ENCODE results near the gene SFXN1. TPM values are rescaled to one million over a fixed set of nuclear protein-coding genes. Genes with fewer than 3 reads are reported as not detected.

Gene SFXN1
- total and polyA plus RNA-seq, 4 donors: 47.3 to 241 (median 53.7) TPM

DNA sequence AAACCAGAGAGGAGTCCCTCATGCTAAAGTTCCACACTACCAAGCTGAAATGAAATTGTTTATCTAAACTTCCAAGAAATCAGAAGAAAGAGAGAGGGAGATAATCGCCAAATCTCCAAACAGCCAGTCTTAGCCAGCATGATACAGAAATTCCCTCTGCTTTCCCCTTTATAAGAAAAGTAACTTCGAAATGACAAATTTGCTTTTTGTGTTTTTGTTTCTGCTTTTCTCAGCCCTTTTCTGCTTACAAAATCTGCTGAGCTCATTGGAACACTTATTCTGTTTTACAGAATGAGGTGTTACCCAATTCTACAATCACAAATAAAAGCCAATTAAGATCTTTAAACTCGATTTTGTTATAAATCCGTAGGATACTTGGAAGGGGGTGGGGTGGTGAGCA is 72.9 kb downstream of the SFXN1 start:
- H3K4me3 ChIP-seq (ENCODE audit: low read depth in 1 of 3, low read length in 3 of 3): no peak overlapping the region
- DNase-seq (ENCODE audit: low spot score): no peak
- H3K27ac ChIP-seq (ENCODE audit: low read depth in 1 of 2, low read length in 2 of 2): no peak overlapping the region
- H3K4me1 ChIP-seq (ENCODE audit: control insufficient read depth in 4 of 4, insufficient read depth in 4 of 4, low read length in 3 of 4): no peaks in the 10 kb centered on the region
- WGBS: 60% methylated on average over 4 of the region's 4 CpGs
- no peak overlapping the region for H3K9ac ChIP-seq (ENCODE audit: low read depth in 1 of 2, low read length in 2 of 2)
- no peaks in the 10 kb centered on the region for H3K36me3 ChIP-seq (ENCODE audit: control insufficient read depth in 4 of 4, insufficient read depth in 3 of 4, low read depth in 1 of 4, low read length in 3 of 4)
- peaks cover 0 to 18% (median 2%) of the 10 kb centered on the region in 4 donors for H3K27me3 ChIP-seq (ENCODE audit: control insufficient read depth in 4 of 4, insufficient read depth in 4 of 4, low read length in 3 of 4)
- TF ChIP-seq FOXA2 (IDR thresholded peaks at IDR 0.05) (no peak), YY1 (IDR thresholded peaks at IDR 0.05) (no peak), CTCF (IDR thresholded peaks at IDR 0.05; ENCODE audit: low read depth, low read length, missing input control) (no peak), TAF1 (conservative IDR thresholded peaks at IDR 0.05) (no peak), HNF4G (IDR thresholded peaks at IDR 0.05) (no peak), SP1 (IDR thresholded peaks at IDR 0.05) (no peak), JUND (IDR thresholded peaks at IDR 0.05) (no peak), ATF3 (IDR thresholded peaks at IDR 0.05) (no peak), RAD21 (IDR thresholded peaks at IDR 0.05) (no peak), NR2F2 (IDR thresholded peaks at IDR 0.05) (no peak), GABPA (IDR thresholded peaks at IDR 0.05 in 1 of 2, conservative IDR thresholded peaks at IDR 0.05 in 1 of 2) (no peak), RXRA (IDR thresholded peaks at IDR 0.05) (no peak), EGR1 (IDR thresholded peaks at IDR 0.05; ENCODE audit: low read depth in 2 of 2) (no peak), FOXA1 (IDR thresholded peaks at IDR 0.05) (no peak), HNF4A (conservative IDR thresholded peaks at IDR 0.05) (no peak)
- TF ChIP-seq, protein P1, sequence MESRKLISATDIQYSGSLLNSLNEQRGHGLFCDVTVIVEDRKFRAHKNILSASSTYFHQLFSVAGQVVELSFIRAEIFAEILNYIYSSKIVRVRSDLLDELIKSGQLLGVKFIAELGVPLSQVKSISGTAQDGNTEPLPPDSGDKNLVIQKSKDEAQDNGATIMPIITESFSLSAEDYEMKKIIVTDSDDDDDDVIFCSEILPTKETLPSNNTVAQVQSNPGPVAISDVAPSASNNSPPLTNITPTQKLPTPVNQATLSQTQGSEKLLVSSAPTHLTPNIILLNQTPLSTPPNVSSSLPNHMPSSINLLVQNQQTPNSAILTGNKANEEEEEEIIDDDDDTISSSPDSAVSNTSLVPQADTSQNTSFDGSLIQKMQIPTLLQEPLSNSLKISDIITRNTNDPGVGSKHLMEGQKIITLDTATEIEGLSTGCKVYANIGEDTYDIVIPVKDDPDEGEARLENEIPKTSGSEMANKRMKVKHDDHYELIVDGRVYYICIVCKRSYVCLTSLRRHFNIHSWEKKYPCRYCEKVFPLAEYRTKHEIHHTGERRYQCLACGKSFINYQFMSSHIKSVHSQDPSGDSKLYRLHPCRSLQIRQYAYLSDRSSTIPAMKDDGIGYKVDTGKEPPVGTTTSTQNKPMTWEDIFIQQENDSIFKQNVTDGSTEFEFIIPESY (IDR thresholded peaks at IDR 0.05): no peak
- TF ChIP-seq, protein P2, sequence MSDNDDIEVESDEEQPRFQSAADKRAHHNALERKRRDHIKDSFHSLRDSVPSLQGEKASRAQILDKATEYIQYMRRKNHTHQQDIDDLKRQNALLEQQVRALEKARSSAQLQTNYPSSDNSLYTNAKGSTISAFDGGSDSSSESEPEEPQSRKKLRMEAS (IDR thresholded peaks at IDR 0.05): no peak
- TF ChIP-seq, protein P3, sequence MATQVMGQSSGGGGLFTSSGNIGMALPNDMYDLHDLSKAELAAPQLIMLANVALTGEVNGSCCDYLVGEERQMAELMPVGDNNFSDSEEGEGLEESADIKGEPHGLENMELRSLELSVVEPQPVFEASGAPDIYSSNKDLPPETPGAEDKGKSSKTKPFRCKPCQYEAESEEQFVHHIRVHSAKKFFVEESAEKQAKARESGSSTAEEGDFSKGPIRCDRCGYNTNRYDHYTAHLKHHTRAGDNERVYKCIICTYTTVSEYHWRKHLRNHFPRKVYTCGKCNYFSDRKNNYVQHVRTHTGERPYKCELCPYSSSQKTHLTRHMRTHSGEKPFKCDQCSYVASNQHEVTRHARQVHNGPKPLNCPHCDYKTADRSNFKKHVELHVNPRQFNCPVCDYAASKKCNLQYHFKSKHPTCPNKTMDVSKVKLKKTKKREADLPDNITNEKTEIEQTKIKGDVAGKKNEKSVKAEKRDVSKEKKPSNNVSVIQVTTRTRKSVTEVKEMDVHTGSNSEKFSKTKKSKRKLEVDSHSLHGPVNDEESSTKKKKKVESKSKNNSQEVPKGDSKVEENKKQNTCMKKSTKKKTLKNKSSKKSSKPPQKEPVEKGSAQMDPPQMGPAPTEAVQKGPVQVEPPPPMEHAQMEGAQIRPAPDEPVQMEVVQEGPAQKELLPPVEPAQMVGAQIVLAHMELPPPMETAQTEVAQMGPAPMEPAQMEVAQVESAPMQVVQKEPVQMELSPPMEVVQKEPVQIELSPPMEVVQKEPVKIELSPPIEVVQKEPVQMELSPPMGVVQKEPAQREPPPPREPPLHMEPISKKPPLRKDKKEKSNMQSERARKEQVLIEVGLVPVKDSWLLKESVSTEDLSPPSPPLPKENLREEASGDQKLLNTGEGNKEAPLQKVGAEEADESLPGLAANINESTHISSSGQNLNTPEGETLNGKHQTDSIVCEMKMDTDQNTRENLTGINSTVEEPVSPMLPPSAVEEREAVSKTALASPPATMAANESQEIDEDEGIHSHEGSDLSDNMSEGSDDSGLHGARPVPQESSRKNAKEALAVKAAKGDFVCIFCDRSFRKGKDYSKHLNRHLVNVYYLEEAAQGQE (IDR thresholded peaks at IDR 0.05): no peak
- no peaks in the 10 kb centered on the region for H3K9me3 ChIP-seq (ENCODE audit: control insufficient read depth in 4 of 4, low read length in 3 of 4)

Data from liver (tissue), 9 donors.